Activated CD4-positive, alpha-beta T cell treated with anti-CD3 and anti-CD28 coated beads for 36 hours (primary cell): Measurements from ENCODE around the gene TSKU. TPM values are rescaled to one million over a fixed set of nuclear protein-coding genes. Genes with fewer than 3 reads are reported as not detected.

ENCODE experiments used
- ATAC-seq: fragments of 200-7000 bp; cut with Tn5 transposase; one replicate; pipeline ENCODE4 v1.10.0; 2021; ENCODE audit warnings: mild to moderate bottlenecking, moderate library complexity
- CTCF ChIA-PET: fragments of 350-600 bp; sonication (Branson Sonifier 250); formaldehyde crosslinking; loops from one replicate; lab custom pipeline; 2021; ENCODE audit warnings: antibody characterized with exemption; lab: Charles Lee
- POLR2A ChIA-PET: fragments of 350-600 bp; sonication (Branson Sonifier 250); formaldehyde crosslinking; loops from one replicate; lab custom pipeline; 2021; ENCODE audit warnings: antibody characterized with exemption, inconsistent platforms; lab: Charles Lee
- DNase-seq: peaks from one replicate; pipeline ENCODE4 v3.0.0-alpha.2; 2020
- H3K27ac Mint-ChIP-seq: one replicate; pipeline ENCODE4 v1.8.0; 2021; ENCODE audit warnings: mixed read lengths
- H3K27me3 Mint-ChIP-seq: one replicate; pipeline ENCODE4 v1.8.0; 2021; ENCODE audit warnings: mixed read lengths
- H3K36me3 Mint-ChIP-seq: one replicate; pipeline ENCODE4 v1.8.0; 2021; ENCODE audit warnings: low read depth, mixed read lengths
- H3K4me1 Mint-ChIP-seq: one replicate; pipeline ENCODE4 v1.8.0; 2021; ENCODE audit warnings: mixed read lengths
- H3K4me3 Mint-ChIP-seq: one replicate; pipeline ENCODE4 v1.8.0; 2021; ENCODE audit warnings: mild to moderate bottlenecking, moderate library complexity, mixed read lengths
- H3K9me3 Mint-ChIP-seq: one replicate; pipeline ENCODE4 v1.8.0; 2021; ENCODE audit warnings: low read depth, mixed read lengths
- intact Hi-C, 2 experiments: fragments of 100-400 bp; cut with DNase I in 1 of 2; cut with micrococcal nuclease in 1 of 2; formaldehyde crosslinking; loops; one replicate each; pipeline versions ENCODE4 v1.14.2 to v1.15.1; 2022 to 2024; cut with DNase I, micrococcal nuclease
- total RNA-seq, 2 experiments: library from RNA; stranded (reverse); gene quantifications; one replicate each; pipeline ENCODE4 v1.2.3, GENCODE V29; 2021

The TSKU gene
- total RNA-seq, 2 experiments from 2014 or later: 8.0 to 8.3 TPM

DNA sequence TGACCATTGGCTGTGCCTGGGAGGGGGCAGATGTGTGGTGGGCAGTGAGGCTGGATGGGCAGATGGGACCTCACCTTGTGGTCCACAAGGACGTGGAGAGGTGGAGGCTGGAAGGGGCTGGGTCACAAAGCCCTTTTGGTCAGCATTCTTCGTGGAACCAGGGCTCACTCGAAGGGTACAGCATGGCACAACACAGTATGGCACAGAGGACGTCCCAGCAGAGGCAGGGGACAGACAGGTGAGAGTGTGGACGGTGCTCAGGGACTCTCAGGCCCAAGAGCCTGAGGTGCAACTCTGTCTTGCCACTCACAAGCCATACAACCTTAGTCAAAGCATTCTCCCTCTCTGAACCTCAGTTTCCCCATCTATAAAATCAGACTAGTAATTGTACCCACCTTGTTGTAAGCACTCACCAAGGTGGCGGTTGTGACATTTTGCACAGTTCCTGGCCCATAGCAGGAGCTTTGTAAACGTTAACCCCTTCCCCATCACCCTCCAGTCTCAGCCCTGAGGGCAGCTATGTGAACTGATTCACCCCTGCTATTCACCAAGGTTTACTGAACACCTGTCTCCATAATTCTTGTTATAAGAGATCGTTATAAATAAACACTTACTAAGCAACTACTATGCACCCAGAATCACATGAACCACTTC, 11.6 kb upstream of the TSKU start:
- intact Hi-C loops: no loop called here
- no peak overlapping the region for H3K27ac Mint-ChIP-seq
- H3K4me1 Mint-ChIP-seq: peaks cover 16% of the 10 kb centered on the region
- H3K9me3 Mint-ChIP-seq: peaks cover 4% of the 10 kb centered on the region
- ATAC-seq (no peak), DNase-seq (no peak)
- ChIA-PET CTCF (interaction anchor here (1.2 kb wide), 1 partner anchor 49 kb away, joined by 3 read pairs; no protein-coding TSS in a partner anchor), POLR2A (no interaction called here)
- H3K4me3 Mint-ChIP-seq: no peak overlapping the region
- no peaks in the 10 kb centered on the region for H3K27me3 Mint-ChIP-seq
- peaks cover 2% of the 10 kb centered on the region for H3K36me3 Mint-ChIP-seq

DNA sequence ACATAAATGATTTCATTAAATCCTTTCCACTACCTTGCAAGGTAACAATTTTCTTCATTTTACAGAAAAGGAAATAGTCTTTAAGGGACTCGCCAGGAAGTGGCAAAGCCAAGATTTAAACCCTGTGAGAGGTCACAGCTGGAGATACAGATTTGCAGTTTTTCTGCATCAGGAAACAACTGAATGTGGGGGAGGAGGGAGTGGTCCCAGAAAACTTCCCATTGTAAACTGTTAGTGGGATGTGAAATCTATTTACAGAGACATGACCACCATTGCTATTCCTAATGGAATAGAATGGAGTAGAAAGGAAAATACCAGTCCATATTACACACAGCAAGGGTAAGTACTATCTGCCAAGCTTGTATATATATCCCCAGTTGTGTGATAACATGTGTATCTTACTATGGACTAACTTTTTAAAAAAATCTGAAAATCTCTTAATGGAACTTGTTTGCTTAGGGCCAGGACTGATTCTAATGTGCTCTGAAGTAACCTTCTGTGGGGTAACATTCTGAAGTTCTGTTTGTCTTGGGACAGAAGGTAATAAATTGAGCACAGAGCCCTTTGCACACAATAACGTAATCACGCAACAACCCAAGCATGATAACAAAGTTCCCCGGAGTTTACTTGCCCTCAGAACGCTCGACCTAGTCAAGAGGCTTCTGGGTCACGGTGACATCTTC, 10.9 kb upstream of the TSKU start:
- H3K27me3 Mint-ChIP-seq: peaks cover 5% of the 10 kb centered on the region
- intact Hi-C loops: no loop called here
- peaks cover 7% of the 10 kb centered on the region for H3K36me3 Mint-ChIP-seq
- ATAC-seq: no peak
- ChIA-PET CTCF (interaction anchor here (1.2 kb wide), 1 partner anchor 49 kb away, joined by 3 read pairs; no protein-coding TSS in a partner anchor), POLR2A (no interaction called here)
- DNase-seq: no peak
- no peak overlapping the region for H3K27ac Mint-ChIP-seq
- H3K4me1 Mint-ChIP-seq: peaks cover 16% of the 10 kb centered on the region
- H3K9me3 Mint-ChIP-seq: peaks cover 11% of the 10 kb centered on the region
- no peak overlapping the region for H3K4me3 Mint-ChIP-seq

DNA sequence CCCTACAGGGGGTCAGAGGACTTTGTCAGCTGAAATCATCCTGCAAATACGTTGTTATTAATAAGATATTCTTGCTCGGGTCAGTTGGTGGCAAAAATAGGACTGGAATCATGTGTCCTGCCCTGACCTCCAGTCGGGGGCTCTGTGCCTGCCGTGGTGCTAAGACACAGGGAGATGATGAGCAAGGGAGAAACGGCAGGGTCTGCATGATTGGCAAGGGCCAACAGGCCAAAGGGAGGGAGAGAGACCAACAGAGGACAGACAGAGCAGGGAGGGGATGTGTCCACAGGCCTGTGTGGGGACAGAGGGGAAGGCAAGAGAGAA, 10.4 kb upstream of the TSKU start:
- POLR2A ChIA-PET: no interaction called here
- intact Hi-C loops: no loop called here
- no peak for ATAC-seq
- Mint-ChIP-seq H3K4me1 (peaks cover 16% of the 10 kb centered on the region), H3K27ac (no peak overlapping the region), H3K9me3 (peaks cover 15% of the 10 kb centered on the region), H3K27me3 (peaks cover 7% of the 10 kb centered on the region), H3K4me3 (no peak overlapping the region), H3K36me3 (peaks cover 7% of the 10 kb centered on the region)
- DNase-seq: no peak
- CTCF ChIA-PET: interaction anchor here (1.2 kb wide), 1 partner anchor 50 kb away, joined by 3 read pairs; no protein-coding TSS in a partner anchor

DNA sequence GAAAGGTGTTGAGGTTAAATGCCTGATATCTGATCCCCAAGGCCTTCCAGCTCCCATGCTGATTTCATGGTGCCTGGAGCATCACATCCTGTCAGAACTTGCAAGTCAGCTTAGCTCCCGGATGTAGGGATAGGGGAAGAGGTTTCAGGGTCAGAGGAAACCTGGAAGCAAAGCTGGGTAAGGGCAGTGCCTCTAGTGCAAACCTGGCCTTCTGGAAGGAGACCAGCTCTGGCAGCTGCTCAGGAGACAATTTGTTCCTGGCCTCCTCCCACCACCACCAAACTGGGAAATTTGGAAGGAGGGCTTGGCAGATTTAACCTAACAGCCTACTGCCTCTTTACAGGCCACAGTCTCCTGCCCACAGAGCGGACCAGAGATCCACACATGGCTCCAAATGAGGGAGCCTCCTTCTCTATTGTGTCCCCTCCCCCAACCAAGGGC, 9.2 kb upstream of the TSKU start:
- DNase-seq: no peak
- no peak overlapping the region for H3K4me3 Mint-ChIP-seq
- H3K27ac Mint-ChIP-seq: peak overlapping the region; percentile 25
- ATAC-seq: no peak
- H3K36me3 Mint-ChIP-seq: peaks cover 7% of the 10 kb centered on the region
- H3K27me3 Mint-ChIP-seq: peaks cover 16% of the 10 kb centered on the region
- ChIA-PET CTCF (interaction anchor here (0.7 to 0.8 kb wide), 2 partner anchors 43 to 52 kb away, joined by 3 read pairs; no protein-coding TSS in a partner anchor), POLR2A (no interaction called here)
- H3K4me1 Mint-ChIP-seq: peaks cover 4% of the 10 kb centered on the region
- peaks cover 15% of the 10 kb centered on the region for H3K9me3 Mint-ChIP-seq
- intact Hi-C loops: no loop called here

DNA sequence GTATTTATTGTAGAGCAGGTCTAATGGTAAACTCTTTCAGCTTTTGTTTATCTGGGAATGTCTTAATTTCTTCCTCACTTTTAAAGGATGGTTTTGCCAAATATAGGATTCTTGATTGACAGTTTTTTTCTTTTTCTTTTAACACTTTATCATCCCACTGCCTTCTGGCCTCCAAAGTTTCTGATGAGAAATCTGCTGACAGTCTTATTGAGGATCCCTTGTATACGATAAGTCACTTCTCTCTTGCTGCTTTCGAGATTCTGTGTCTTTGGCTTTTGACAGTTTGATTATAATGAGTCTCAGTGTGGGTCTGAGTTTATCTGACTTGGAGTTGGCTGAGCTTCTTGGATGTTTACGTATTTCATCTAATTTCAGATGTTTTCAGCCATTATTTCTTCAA, 6.7 kb upstream of the TSKU start:
- Mint-ChIP-seq H3K27me3 (peaks cover 26% of the 10 kb centered on the region), H3K9me3 (peaks cover 15% of the 10 kb centered on the region), H3K4me1 (peaks cover 3% of the 10 kb centered on the region), H3K36me3 (peaks cover 7% of the 10 kb centered on the region), H3K4me3 (no peak overlapping the region), H3K27ac (no peak overlapping the region)
- CTCF ChIA-PET: interaction anchor here (1.7 kb wide), 1 partner anchor 55 kb away, joined by 4 read pairs; no protein-coding TSS in a partner anchor
- intact Hi-C loops: no loop called here
- POLR2A ChIA-PET: no interaction called here
- DNase-seq (no peak), ATAC-seq (no peak)

DNA sequence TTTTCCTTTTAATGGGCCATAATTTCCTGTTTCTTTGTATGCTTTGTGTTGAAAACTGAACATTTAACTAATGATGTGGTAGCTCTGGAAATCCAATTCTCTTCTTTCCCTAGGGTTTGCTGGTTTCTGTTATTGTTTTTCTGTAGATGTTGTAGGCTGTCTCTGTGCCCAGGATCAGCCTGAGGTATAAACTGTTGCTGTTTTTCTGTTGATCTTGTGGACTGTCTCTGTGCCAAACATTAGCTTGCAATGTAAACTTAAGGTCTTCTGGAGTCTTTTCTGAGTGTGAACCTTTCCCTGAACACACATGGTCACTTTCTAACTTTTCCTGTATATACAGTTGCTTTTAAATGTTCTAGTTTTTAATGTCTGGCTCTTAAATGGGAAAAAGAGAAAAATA, 5.9 kb upstream of the TSKU start:
- ATAC-seq (no peak), DNase-seq (no peak)
- Mint-ChIP-seq H3K27me3 (peaks cover 26% of the 10 kb centered on the region), H3K9me3 (peaks cover 15% of the 10 kb centered on the region), H3K27ac (no peak overlapping the region), H3K4me3 (no peak overlapping the region), H3K4me1 (peaks cover 1% of the 10 kb centered on the region), H3K36me3 (peaks cover 7% of the 10 kb centered on the region)
- intact Hi-C loops: no loop called here
- CTCF ChIA-PET: interaction anchor here (0.7 to 1.7 kb wide), 4 partner anchors 26 to 58 kb away, joined by 3 to 4 read pairs (median 3); no protein-coding TSS in a partner anchor
- POLR2A ChIA-PET: interaction anchor here (0.7 kb wide), 1 partner anchor 25 kb away, joined by 3 read pairs; no protein-coding TSS in a partner anchor

DNA sequence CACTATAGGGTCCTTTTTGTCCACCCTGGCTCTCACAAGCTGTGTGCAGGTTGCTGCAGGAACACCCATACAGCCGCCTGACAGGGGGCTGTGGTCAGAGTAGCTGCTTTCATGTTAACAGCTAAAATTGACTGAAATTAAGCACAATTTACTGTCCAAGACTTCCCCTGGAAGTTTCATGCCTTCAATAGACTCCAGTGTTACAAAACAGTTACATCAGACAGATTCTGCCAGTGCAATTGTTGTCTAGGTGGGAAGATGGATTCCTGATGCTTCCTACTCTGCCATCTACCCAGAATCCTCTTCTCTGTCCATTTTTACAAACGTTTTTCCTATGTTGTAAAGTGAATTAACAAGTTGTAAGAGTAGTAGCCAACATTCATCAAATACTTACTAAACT, 5.3 kb upstream of the TSKU start:
- Mint-ChIP-seq H3K36me3 (peaks cover 7% of the 10 kb centered on the region), H3K27me3 (peaks cover 29% of the 10 kb centered on the region), H3K4me1 (peaks cover 7% of the 10 kb centered on the region), H3K4me3 (no peak overlapping the region), H3K9me3 (peaks cover 15% of the 10 kb centered on the region), H3K27ac (no peak overlapping the region)
- CTCF ChIA-PET: interaction anchor here (0.7 to 1.0 kb wide), 3 partner anchors 26 to 57 kb away, joined by 3 read pairs; no protein-coding TSS in a partner anchor
- DNase-seq (no peak), ATAC-seq (no peak)
- POLR2A ChIA-PET: no interaction called here
- intact Hi-C loops: no loop called here

DNA sequence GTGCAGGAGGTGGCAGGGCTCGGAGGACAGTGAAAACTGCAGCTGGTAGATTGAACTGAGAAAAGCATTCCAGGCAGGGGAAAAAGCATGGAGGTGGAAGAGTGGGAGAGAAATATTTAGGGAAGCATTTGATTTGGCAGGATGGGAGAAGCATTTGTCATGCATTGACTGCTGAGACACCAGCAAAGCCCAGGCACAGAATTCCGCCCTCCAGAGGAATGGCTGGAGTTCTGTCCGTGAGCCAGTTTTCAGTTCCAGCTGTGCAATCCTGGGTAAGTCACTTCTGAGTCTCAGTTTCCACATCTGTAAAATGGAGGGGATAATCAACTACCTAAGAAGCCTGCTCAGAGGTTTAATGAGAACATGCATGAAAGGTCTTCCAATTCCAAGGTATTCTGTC, 4.3 kb upstream of the TSKU start:
- POLR2A ChIA-PET: no interaction called here
- Mint-ChIP-seq H3K27me3 (peaks cover 29% of the 10 kb centered on the region), H3K4me1 (peaks cover 7% of the 10 kb centered on the region), H3K27ac (no peak overlapping the region), H3K9me3 (peaks cover 15% of the 10 kb centered on the region), H3K4me3 (no peak overlapping the region), H3K36me3 (peaks cover 7% of the 10 kb centered on the region)
- CTCF ChIA-PET: interaction anchor here (0.7 to 1.3 kb wide), 3 partner anchors 8 to 57 kb away, joined by 3 to 4 read pairs (median 4); no protein-coding TSS in a partner anchor
- no peak for DNase-seq
- intact Hi-C loops: no loop called here
- no peak for ATAC-seq

DNA sequence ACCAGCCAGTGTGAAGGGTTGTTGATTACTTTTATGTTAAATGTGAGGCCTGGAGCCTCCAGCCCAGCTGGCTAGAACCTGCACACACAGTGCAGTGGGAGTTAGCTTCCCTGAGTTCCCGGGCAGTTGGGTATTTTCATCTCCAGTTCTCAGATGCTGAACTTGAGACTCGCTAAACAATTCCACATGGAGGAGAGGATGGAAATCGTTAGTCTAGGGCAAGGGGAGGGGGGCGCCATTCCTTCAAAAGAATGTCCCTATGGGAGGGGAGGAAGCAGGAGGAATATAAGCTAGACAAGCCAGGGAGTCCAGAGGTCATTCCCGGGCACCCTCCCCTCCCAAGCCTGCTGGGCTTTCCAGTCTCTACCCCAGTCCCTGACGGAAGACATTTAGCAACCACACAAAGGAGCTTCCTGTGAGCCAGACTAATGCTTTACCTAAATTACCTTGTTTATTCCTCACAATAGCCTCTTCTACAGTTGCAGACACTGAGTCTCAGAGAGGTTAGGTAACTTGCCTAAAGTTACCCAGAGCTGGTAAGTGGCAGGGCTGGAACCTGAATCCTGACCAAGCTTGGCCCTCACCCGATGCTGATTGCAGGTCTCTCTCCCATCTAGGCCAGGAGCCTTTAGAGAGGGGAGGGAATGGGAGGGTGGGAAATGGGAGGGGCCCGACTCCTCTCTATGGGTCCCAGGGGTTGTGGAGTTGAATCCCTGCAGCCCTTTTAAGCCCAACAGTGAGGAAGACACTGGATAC, 1.9 kb upstream of the TSKU start:
- H3K4me1 Mint-ChIP-seq: peaks cover 15% of the 10 kb centered on the region
- ChIA-PET POLR2A (no interaction called here), CTCF (interaction anchor here (0.7 to 1.0 kb wide), 3 partner anchors 18 to 309 kb away, joined by 3 to 5 read pairs (median 4); no protein-coding TSS in a partner anchor)
- H3K9me3 Mint-ChIP-seq: peaks cover 14% of the 10 kb centered on the region
- no peak overlapping the region for H3K27ac Mint-ChIP-seq
- H3K27me3 Mint-ChIP-seq: peaks cover 46% of the 10 kb centered on the region
- ATAC-seq (no peak), DNase-seq (no peak)
- intact Hi-C loops: loop anchor here in 1 of 2 experiments (10.0 kb wide), 1 partner anchor 336 kb away; the partner anchor contains the start of gene EMSY
- H3K4me3 Mint-ChIP-seq: no peak overlapping the region
- H3K36me3 Mint-ChIP-seq: peaks cover 7% of the 10 kb centered on the region

DNA sequence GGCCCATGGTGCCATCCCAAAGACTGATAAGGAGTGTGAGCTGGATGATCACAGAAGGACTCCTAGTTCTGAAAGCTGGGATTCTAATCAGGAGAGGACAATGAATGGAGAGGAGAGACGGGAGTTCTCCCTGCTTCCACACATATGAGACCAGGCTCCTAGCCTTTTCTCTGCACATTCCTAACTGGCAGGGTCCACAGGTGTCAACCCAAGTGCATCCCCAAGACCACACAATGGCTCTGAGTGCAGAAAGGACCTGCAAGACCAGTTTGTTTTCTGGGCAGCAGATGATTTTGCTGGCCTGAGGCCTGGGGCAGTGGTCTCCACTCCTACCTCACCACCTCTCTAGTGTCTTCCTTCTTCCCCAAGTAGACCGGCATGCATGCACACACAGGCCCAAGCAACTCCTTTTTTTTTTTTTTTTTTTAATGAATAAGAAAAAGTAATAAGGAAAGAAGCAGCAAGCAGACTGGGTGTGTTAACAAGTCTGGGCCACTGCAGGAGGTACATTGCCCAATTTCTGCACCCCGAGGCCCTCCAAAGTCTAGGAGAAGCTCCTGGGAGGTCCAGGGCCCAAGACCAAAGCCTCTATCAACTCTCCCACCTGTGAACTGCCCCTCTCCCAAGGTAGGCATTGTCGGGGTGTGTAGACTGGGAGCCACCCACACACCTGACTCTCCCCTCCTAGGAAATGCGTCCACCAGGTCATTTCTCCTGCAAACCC, 1.2 kb upstream of the TSKU start:
- Mint-ChIP-seq H3K27ac (peak overlapping the region; percentile 96), H3K36me3 (peaks cover under 1% of the 10 kb centered on the region), H3K4me1 (peaks cover 15% of the 10 kb centered on the region), H3K27me3 (peaks cover 44% of the 10 kb centered on the region), H3K9me3 (peaks cover 7% of the 10 kb centered on the region), H3K4me3 (peak overlapping the region; percentile 69)
- no peak for DNase-seq
- ATAC-seq: no peak
- CTCF ChIA-PET: interaction anchor here (0.9 to 1.1 kb wide), 3 partner anchors 17 to 308 kb away, joined by 4 to 5 read pairs (median 4); no protein-coding TSS in a partner anchor
- POLR2A ChIA-PET: interaction anchor here (0.7 to 1.4 kb wide), 2 partner anchors 22 to 259 kb away, joined by 3 read pairs; no protein-coding TSS in a partner anchor
- intact Hi-C loops: loop anchor here (2.0 to 10.0 kb wide), 3 partner anchors 17 to 547 kb away; partner anchors contain the start of gene EMSY (in 1 of the 2)
